Loucy (cell line): ENCODE measurements around the gene EHD2.

Experiments used
- H2AFZ ChIP-seq: fragments of 200-600 bp; sonication (generic); 2 replicates; pipeline ENCODE4 v1.6.0; 2016; ENCODE audit warnings: antibody characterized with exemption, mild to moderate bottlenecking, low read length, moderate library complexity
- H3F3A ChIP-seq: fragments of 200-600 bp; 2 replicates; pipeline ENCODE4 v1.6.0; 2016; ENCODE audit warnings: antibody characterized with exemption, low read depth, mild to moderate bottlenecking
- H3K27me3 ChIP-seq: fragments of 200-600 bp; sonication (generic); 2 replicates; pipeline ENCODE4 v1.6.1; 2014; ENCODE audit warnings: low read length, mild to moderate bottlenecking; ENCODE audit not compliant: insufficient read depth, poor library complexity, severe bottlenecking
- H3K36me3 ChIP-seq: fragments of 200-600 bp; sonication (generic); 2 replicates; pipeline ENCODE4 v1.6.1; 2016; ENCODE audit warnings: low read length; ENCODE audit not compliant: insufficient read depth
- H3K4me1 ChIP-seq: fragments of 200-600 bp; sonication (generic); 2 replicates; pipeline ENCODE4 v1.5.1; 2014; ENCODE audit warnings: low read length, mild to moderate bottlenecking; ENCODE audit not compliant: insufficient read depth, poor library complexity, severe bottlenecking
- H3K4me2 ChIP-seq: fragments of 200-600 bp; sonication (generic); 2 replicates; pipeline ENCODE4 v1.6.0; 2014; ENCODE audit warnings: antibody characterized with exemption, low read length, low read depth, mild to moderate bottlenecking; ENCODE audit not compliant: poor library complexity, severe bottlenecking
- H3K4me3 ChIP-seq: fragments of 200-600 bp; sonication (generic); 2 replicates; pipeline ENCODE4 v1.5.1; 2014; ENCODE audit warnings: low read length, mild to moderate bottlenecking, mixed read lengths; ENCODE audit not compliant: poor library complexity, severe bottlenecking
- H3K79me2 ChIP-seq: fragments of 200-600 bp; sonication (generic); 2 replicates; pipeline ENCODE4 v1.6.1; 2014; ENCODE audit warnings: low read length; ENCODE audit not compliant: insufficient read depth
- H3K9ac ChIP-seq: fragments of 200-600 bp; sonication (generic); 2 replicates; pipeline ENCODE4 v1.6.0; 2014; ENCODE audit warnings: mild to moderate bottlenecking, low read depth, low read length, moderate library complexity; ENCODE audit not compliant: poor library complexity, severe bottlenecking
- H3K9me2 ChIP-seq: fragments of 200-600 bp; sonication (generic); replicated peaks from 2 replicates; pipeline ENCODE4 v1.6.1; 2016; ENCODE audit warnings: low read depth, low read length, mixed read lengths
- H3K9me3 ChIP-seq: fragments of 200-600 bp; sonication (generic); 2 replicates; pipeline ENCODE4 v1.6.1; 2014; ENCODE audit warnings: mild to moderate bottlenecking, antibody characterized with exemption, low read length, low read depth; ENCODE audit not compliant: insufficient read depth
- H4K20me1 ChIP-seq: fragments of 200-600 bp; sonication (generic); 2 replicates; pipeline ENCODE4 v1.6.0; 2014; ENCODE audit warnings: antibody characterized with exemption, low read length, mild to moderate bottlenecking; ENCODE audit not compliant: insufficient read depth, poor library complexity, severe bottlenecking
- CTCF ChIP-seq: fragments of 200-600 bp; sonication (generic); conservative IDR thresholded peaks from 2 replicates; pipeline ENCODE4 v1.5.1; 2014; ENCODE audit warnings: mild to moderate bottlenecking, antibody characterized with exemption, low read length
- EZH2phosphoT487 ChIP-seq: fragments of 200-600 bp; IDR thresholded peaks from 2 replicates; pipeline ENCODE4 v1.6.1; 2018; ENCODE audit warnings: antibody characterized with exemption, mild to moderate bottlenecking, moderate library complexity, borderline replicate concordance

Gene EHD2

GRCh38 chr19:47680858-47681332, 32.3 kb upstream of the EHD2 start:
- H3K9ac ChIP-seq, result no peak overlapping the region
- H3K4me2 ChIP-seq, result no peak overlapping the region
- TF ChIP-seq CTCF, result no peak
- no peak for TF ChIP-seq EZH2phosphoT487
- H3K9me3 ChIP-seq, result no peaks in the 10 kb centered on the region
- H3F3A ChIP-seq, result no peaks in the 10 kb centered on the region
- H3K36me3 ChIP-seq, result peaks cover 13% of the 10 kb centered on the region; the same call in 1 of the 2 replicates
- H3K79me2 ChIP-seq, result no peaks in the 10 kb centered on the region
- H3K4me3 ChIP-seq, result no peak overlapping the region
- H3K9me2 ChIP-seq, result no peaks in the 10 kb centered on the region
- H3K27me3 ChIP-seq, result no peaks in the 10 kb centered on the region
- no peaks in the 10 kb centered on the region for H3K4me1 ChIP-seq
- no peaks in the 10 kb centered on the region for H4K20me1 ChIP-seq
- H2AFZ ChIP-seq, result no peak overlapping the region

- Histone ChIP-seq H2AFZ (no peak overlapping the region), H4K20me1 (no peaks in the 10 kb centered on the region), H3K9me3 (no peaks in the 10 kb centered on the region), H3K9ac (no peak overlapping the region), H3K4me1 (no peaks in the 10 kb centered on the region), H3F3A (no peaks in the 10 kb centered on the region), H3K27me3 (no peaks in the 10 kb centered on the region), H3K36me3 (peaks cover 12% of the 10 kb centered on the region; the same call in 1 of the 2 replicates), H3K4me3 (no peak overlapping the region), H3K4me2 (no peak overlapping the region), H3K79me2 (no peaks in the 10 kb centered on the region), H3K9me2 (no peaks in the 10 kb centered on the region)
- no peak for TF ChIP-seq EZH2phosphoT487
- TF ChIP-seq CTCF, result no peak
These were observed 31.8 kb upstream of the EHD2 start for GRCh38 chr19:47681388-47681787.

GRCh38 chr19:47681936-47682335, 31.3 kb upstream of the EHD2 start:
- Histone ChIP-seq H4K20me1 (no peaks in the 10 kb centered on the region), H3K4me1 (no peaks in the 10 kb centered on the region), H3K9ac (no peak overlapping the region), H3K9me2 (no peaks in the 10 kb centered on the region), H3K4me3 (no peak overlapping the region), H3K4me2 (no peak overlapping the region), H3K36me3 (peaks cover 7% of the 10 kb centered on the region; the same call in 1 of the 2 replicates), H3K27me3 (no peaks in the 10 kb centered on the region), H3F3A (no peaks in the 10 kb centered on the region), H3K79me2 (no peaks in the 10 kb centered on the region), H3K9me3 (no peaks in the 10 kb centered on the region), H2AFZ (no peak overlapping the region)
- TF ChIP-seq EZH2phosphoT487 (no peak), CTCF (no peak)
